Fibroblast of villous mesenchyme (primary cell): ENCODE data around the gene CXCR6. TPM values are rescaled to one million over a fixed set of nuclear protein-coding genes. Genes with fewer than 3 reads are reported as not detected.

Experiments
- DNase-seq: peaks from one replicate; pipeline ENCODE4 v3.0.0-alpha.2; 2010; ENCODE audit warnings: low read depth
- H3K4me3 ChIP-seq: 2 replicates; pipeline ENCODE4 v1.5.1; 2011; ENCODE audit warnings: low read depth, mild to moderate bottlenecking, low read length
- total RNA-seq: library from RNA; depleted of rRNA; stranded (reverse); fragments of >200 nt; gene quantifications from 2 replicates; pipeline ENCODE4 v1.2.3, GENCODE V29; 2012
- TF ChIP-seq, protein P1 (sequence below): IDR thresholded peaks from 2 replicates; pipeline ENCODE4 v1.5.1; 2012; ENCODE audit warnings: low read depth, mild to moderate bottlenecking, low read length; ENCODE audit not compliant: insufficient read depth

Gene CXCR6
- total RNA-seq, 1 donor: under 0.01 TPM

- TF ChIP-seq, protein P1, sequence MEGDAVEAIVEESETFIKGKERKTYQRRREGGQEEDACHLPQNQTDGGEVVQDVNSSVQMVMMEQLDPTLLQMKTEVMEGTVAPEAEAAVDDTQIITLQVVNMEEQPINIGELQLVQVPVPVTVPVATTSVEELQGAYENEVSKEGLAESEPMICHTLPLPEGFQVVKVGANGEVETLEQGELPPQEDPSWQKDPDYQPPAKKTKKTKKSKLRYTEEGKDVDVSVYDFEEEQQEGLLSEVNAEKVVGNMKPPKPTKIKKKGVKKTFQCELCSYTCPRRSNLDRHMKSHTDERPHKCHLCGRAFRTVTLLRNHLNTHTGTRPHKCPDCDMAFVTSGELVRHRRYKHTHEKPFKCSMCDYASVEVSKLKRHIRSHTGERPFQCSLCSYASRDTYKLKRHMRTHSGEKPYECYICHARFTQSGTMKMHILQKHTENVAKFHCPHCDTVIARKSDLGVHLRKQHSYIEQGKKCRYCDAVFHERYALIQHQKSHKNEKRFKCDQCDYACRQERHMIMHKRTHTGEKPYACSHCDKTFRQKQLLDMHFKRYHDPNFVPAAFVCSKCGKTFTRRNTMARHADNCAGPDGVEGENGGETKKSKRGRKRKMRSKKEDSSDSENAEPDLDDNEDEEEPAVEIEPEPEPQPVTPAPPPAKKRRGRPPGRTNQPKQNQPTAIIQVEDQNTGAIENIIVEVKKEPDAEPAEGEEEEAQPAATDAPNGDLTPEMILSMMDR: no peak
- DNase-seq: peak; percentile 35
- no peak overlapping the region for H3K4me3 ChIP-seq
Measured at GRCh38 chr3:45951946-45952345, 8.7 kb downstream of the CXCR6 start.

DNA sequence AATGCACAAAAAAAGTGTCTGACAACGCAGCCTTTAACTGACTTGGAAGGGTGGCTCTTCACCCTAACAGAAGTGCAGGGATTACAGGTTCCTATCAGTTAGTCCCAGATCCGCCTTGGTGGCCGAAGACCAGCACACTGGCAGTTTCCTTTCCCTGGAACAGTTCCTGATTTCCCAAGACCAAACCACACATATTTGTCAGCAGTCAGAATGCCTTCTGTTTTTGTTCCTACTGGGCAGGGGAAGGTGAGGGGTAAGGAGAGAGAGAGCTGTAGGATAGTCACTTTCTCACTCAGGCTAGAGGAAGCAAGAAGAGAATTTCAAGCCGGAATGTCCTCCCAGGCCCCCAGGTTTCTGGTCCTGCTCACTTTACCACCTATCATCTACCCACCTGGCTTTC lies 9.2 kb downstream of the CXCR6 start:
- TF ChIP-seq, protein P1: no peak
- DNase-seq: peak; percentile 65
- H3K4me3 ChIP-seq: no peak overlapping the region

DNA sequence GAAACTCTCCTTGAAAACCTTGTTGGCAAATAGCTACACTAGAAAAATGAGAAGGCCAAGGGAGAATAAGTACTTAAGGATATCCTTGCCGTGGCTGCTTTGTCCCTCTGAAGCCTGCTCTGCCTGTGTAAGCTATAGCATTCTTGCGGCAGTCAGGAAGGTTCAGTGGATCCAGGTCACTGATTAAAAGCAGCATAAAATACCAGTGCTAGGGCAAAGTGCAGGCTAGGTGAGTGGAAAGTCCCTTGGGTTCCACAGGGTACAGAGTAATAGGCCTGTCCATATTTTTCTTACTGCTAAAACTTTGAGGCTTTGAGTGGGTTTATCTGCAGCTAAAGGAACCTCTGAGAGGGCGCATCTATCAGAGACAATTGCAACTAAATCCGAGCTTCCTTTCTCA lies 10.3 kb downstream of the CXCR6 start:
- TF ChIP-seq, protein P1: no peak
- no peak overlapping the region for H3K4me3 ChIP-seq
- no peak for DNase-seq

DNA sequence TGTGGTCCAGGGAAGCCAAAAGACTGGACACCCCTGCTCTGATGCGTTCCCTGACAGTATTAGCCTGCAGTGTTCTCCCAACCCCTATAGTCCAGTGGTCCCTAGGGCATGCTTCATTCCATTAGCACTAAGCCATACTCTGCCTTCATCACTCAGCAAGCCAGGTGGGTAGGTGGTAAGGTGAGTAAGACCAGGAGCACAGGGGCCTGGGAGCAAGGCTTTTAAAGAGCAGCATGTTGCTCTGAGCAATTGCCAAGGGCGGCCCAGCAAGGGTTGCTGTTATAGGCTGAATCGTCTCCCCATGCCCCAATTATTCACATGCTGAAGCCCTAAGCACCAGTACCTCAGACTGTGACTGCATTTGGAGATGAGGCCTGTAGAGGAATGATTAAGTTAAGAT lies 11.0 kb downstream of the CXCR6 start:
- TF ChIP-seq, protein P1: no peak
- no peak for DNase-seq
- no peak overlapping the region for H3K4me3 ChIP-seq

GRCh38 chr3:45955017-45955647 lies 11.9 kb downstream of the CXCR6 start:
- TF ChIP-seq, protein P1: no peak
- H3K4me3 ChIP-seq: no peak overlapping the region
- no peak for DNase-seq

- H3K4me3 ChIP-seq: no peak overlapping the region
- TF ChIP-seq, protein P1: no peak
- no peak for DNase-seq
Measured at GRCh38 chr3:45955706-45956105, 12.4 kb downstream of the CXCR6 start.

DNA sequence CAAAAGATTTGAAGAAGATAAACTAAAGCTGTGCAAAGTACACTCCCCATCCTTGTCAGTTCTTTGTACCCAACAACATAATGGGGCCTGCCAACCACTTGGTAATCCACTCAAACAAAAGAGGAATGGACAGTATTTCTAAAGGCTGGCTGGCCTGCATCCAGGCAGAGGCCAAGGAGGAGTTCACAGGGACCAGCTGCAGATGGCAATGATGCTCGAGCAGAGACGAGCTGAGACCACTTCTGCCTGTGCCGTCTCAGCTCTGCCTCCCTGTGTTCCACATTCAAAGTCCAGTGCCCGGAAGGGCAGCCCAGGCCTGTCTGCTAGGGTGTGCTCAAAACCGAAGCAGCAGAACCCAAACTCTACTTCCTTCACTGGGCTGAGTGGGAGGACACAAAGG lies 14.3 kb downstream of the CXCR6 start:
- TF ChIP-seq, protein P1: no peak
- DNase-seq: no peak
- H3K4me3 ChIP-seq: no peak overlapping the region
